ENCODE data around the gene ZFAND3. TPM values are rescaled to one million over a fixed set of nuclear protein-coding genes. Genes with fewer than 3 reads are reported as not detected.

The ZFAND3 gene
- total RNA-seq, 1 donor from 2014 or later: 66.9 TPM

GRCh38 chr6:38080360-38080759, 260.8 kb downstream of the ZFAND3 start:
- Mint-ChIP-seq H3K27ac (peak overlapping the region; percentile 44), H3K27me3 (no peaks in the 10 kb centered on the region), H3K36me3 (peaks cover 23% of the 10 kb centered on the region), H3K9me3 (no peaks in the 10 kb centered on the region), H3K4me3 (no peak overlapping the region), H3K4me1 (ENCODE audit: unreplicated experiment) (peaks cover 25% of the 10 kb centered on the region)
- no peak for TF ChIP-seq CTCF (conservative IDR thresholded peaks at IDR 0.05)
- DNase-seq (ENCODE audit: extremely low spot score, unreplicated experiment): no peak

- H3K27ac Mint-ChIP-seq: peak overlapping the region; percentile 44
- peaks cover 25% of the 10 kb centered on the region for H3K4me1 Mint-ChIP-seq (ENCODE audit: unreplicated experiment)
- H3K4me3 Mint-ChIP-seq: no peak overlapping the region
- DNase-seq (ENCODE audit: extremely low spot score, unreplicated experiment): no peak
- H3K27me3 Mint-ChIP-seq: no peaks in the 10 kb centered on the region
- no peaks in the 10 kb centered on the region for H3K9me3 Mint-ChIP-seq
- no peak for TF ChIP-seq CTCF (conservative IDR thresholded peaks at IDR 0.05)
- H3K36me3 Mint-ChIP-seq: peaks cover 22% of the 10 kb centered on the region
These were observed 261.4 kb downstream of the ZFAND3 start for GRCh38 chr6:38080889-38081288.

- no peak for DNase-seq (ENCODE audit: extremely low spot score, unreplicated experiment)
- Mint-ChIP-seq H3K27me3 (no peaks in the 10 kb centered on the region), H3K36me3 (peaks cover 33% of the 10 kb centered on the region), H3K27ac (no peak overlapping the region), H3K4me3 (no peak overlapping the region), H3K9me3 (no peaks in the 10 kb centered on the region), H3K4me1 (ENCODE audit: unreplicated experiment) (peaks cover 20% of the 10 kb centered on the region)
- TF ChIP-seq CTCF (conservative IDR thresholded peaks at IDR 0.05): no peak
These were observed 265.5 kb downstream of the ZFAND3 start for GRCh38 chr6:38085031-38085430.

GRCh38 chr6:38086346-38086745, 266.8 kb downstream of the ZFAND3 start:
- Mint-ChIP-seq H3K36me3 (peaks cover 30% of the 10 kb centered on the region), H3K27me3 (no peaks in the 10 kb centered on the region), H3K4me3 (no peak overlapping the region), H3K27ac (no peak overlapping the region), H3K9me3 (no peaks in the 10 kb centered on the region), H3K4me1 (ENCODE audit: unreplicated experiment) (peaks cover 14% of the 10 kb centered on the region)
- DNase-seq (ENCODE audit: extremely low spot score, unreplicated experiment): no peak
- TF ChIP-seq CTCF (conservative IDR thresholded peaks at IDR 0.05): no peak

- DNase-seq (ENCODE audit: extremely low spot score, unreplicated experiment): no peak
- Mint-ChIP-seq H3K4me1 (ENCODE audit: unreplicated experiment) (peaks cover 6% of the 10 kb centered on the region), H3K4me3 (no peak overlapping the region), H3K27ac (no peak overlapping the region), H3K36me3 (peaks cover 29% of the 10 kb centered on the region), H3K27me3 (no peaks in the 10 kb centered on the region), H3K9me3 (no peaks in the 10 kb centered on the region)
- no peak for TF ChIP-seq CTCF (conservative IDR thresholded peaks at IDR 0.05)
These were observed 268.5 kb downstream of the ZFAND3 start for GRCh38 chr6:38088010-38088409.

- Mint-ChIP-seq H3K27ac (no peak overlapping the region), H3K9me3 (no peaks in the 10 kb centered on the region), H3K4me1 (ENCODE audit: unreplicated experiment) (peaks cover 6% of the 10 kb centered on the region), H3K36me3 (peaks cover 26% of the 10 kb centered on the region), H3K4me3 (no peak overlapping the region), H3K27me3 (no peaks in the 10 kb centered on the region)
- no peak for DNase-seq (ENCODE audit: extremely low spot score, unreplicated experiment)
- TF ChIP-seq CTCF (conservative IDR thresholded peaks at IDR 0.05): no peak
These were observed 269.3 kb downstream of the ZFAND3 start for GRCh38 chr6:38088829-38089228.

Data from type B pancreatic cell (in vitro differentiated cells).